ENCODE results near the gene SLC38A5.

SLC38A5 gene

GRCh38 chrX:48459483-48459882, 10.6 kb downstream of the SLC38A5 start:
- H3K9me2 ChIP-seq (replicated peaks; ENCODE audit: insufficient read depth, low read length): no peaks in the 10 kb centered on the region
- H3K79me2 ChIP-seq (ENCODE audit: insufficient read depth, low read length): no peaks in the 10 kb centered on the region
- no peak overlapping the region for H3K27ac ChIP-seq (ENCODE audit: low read depth, low read length)
- no peak overlapping the region for H3K4me2 ChIP-seq (ENCODE audit: low read depth, low read length, poor library complexity, severe bottlenecking)
- no peaks in the 10 kb centered on the region for H3K9me3 ChIP-seq (ENCODE audit: insufficient read depth, low read length)
- TF ChIP-seq EZH2phosphoT487 (conservative IDR thresholded peaks at IDR 0.05; ENCODE audit: low read length): no peak
- no peak for TF ChIP-seq CTCF (IDR thresholded peaks at IDR 0.05; ENCODE audit: insufficient read depth, low read length, poor library complexity, severe bottlenecking)
- no peaks in the 10 kb centered on the region for H3F3A ChIP-seq (ENCODE audit: insufficient read depth)
- no peaks in the 10 kb centered on the region for H3K36me3 ChIP-seq (ENCODE audit: low read length)
- H3K4me3 ChIP-seq (ENCODE audit: insufficient read depth, low read length, poor library complexity, severe bottlenecking): no peak overlapping the region
- no peaks in the 10 kb centered on the region for H3K27me3 ChIP-seq (ENCODE audit: low read length)
- H2AFZ ChIP-seq (ENCODE audit: low read depth, low read length, severe bottlenecking): no peak overlapping the region
- H4K20me1 ChIP-seq (ENCODE audit: low read depth, low read length): no peaks in the 10 kb centered on the region
- no peak overlapping the region for H3K9ac ChIP-seq (ENCODE audit: low read length)

GRCh38 chrX:48458711-48459110, 11.3 kb downstream of the SLC38A5 start:
- Histone ChIP-seq H3K27ac (ENCODE audit: low read depth, low read length) (no peak overlapping the region), H3K4me3 (ENCODE audit: insufficient read depth, low read length, poor library complexity, severe bottlenecking) (no peak overlapping the region), H3F3A (ENCODE audit: insufficient read depth) (no peaks in the 10 kb centered on the region), H3K9me3 (ENCODE audit: insufficient read depth, low read length) (no peaks in the 10 kb centered on the region), H3K27me3 (ENCODE audit: low read length) (no peaks in the 10 kb centered on the region), H3K36me3 (ENCODE audit: low read length) (no peaks in the 10 kb centered on the region), H3K9ac (ENCODE audit: low read length) (no peak overlapping the region), H2AFZ (ENCODE audit: low read depth, low read length, severe bottlenecking) (no peak overlapping the region), H3K79me2 (ENCODE audit: insufficient read depth, low read length) (no peaks in the 10 kb centered on the region), H4K20me1 (ENCODE audit: low read depth, low read length) (no peaks in the 10 kb centered on the region), H3K9me2 (replicated peaks; ENCODE audit: insufficient read depth, low read length) (no peaks in the 10 kb centered on the region), H3K4me2 (ENCODE audit: low read depth, low read length, poor library complexity, severe bottlenecking) (no peak overlapping the region)
- no peak for TF ChIP-seq EZH2phosphoT487 (conservative IDR thresholded peaks at IDR 0.05; ENCODE audit: low read length)
- TF ChIP-seq CTCF (IDR thresholded peaks at IDR 0.05; ENCODE audit: insufficient read depth, low read length, poor library complexity, severe bottlenecking): no peak

GRCh38 chrX:48456628-48457331, 13.3 kb downstream of the SLC38A5 start:
- no peaks in the 10 kb centered on the region for H3K9me3 ChIP-seq (ENCODE audit: insufficient read depth, low read length)
- TF ChIP-seq EZH2phosphoT487 (conservative IDR thresholded peaks at IDR 0.05; ENCODE audit: low read length) (no peak), CTCF (IDR thresholded peaks at IDR 0.05; ENCODE audit: insufficient read depth, low read length, poor library complexity, severe bottlenecking) (no peak)
- H3K4me3 ChIP-seq (ENCODE audit: insufficient read depth, low read length, poor library complexity, severe bottlenecking): no peak overlapping the region
- H3K36me3 ChIP-seq (ENCODE audit: low read length): no peaks in the 10 kb centered on the region
- no peaks in the 10 kb centered on the region for H3K79me2 ChIP-seq (ENCODE audit: insufficient read depth, low read length)
- no peaks in the 10 kb centered on the region for H4K20me1 ChIP-seq (ENCODE audit: low read depth, low read length)
- H3K27me3 ChIP-seq (ENCODE audit: low read length): no peaks in the 10 kb centered on the region
- no peak overlapping the region for H2AFZ ChIP-seq (ENCODE audit: low read depth, low read length, severe bottlenecking)
- no peak overlapping the region for H3K4me2 ChIP-seq (ENCODE audit: low read depth, low read length, poor library complexity, severe bottlenecking)
- H3F3A ChIP-seq (ENCODE audit: insufficient read depth): no peaks in the 10 kb centered on the region
- no peak overlapping the region for H3K9ac ChIP-seq (ENCODE audit: low read length)
- H3K27ac ChIP-seq (ENCODE audit: low read depth, low read length): no peak overlapping the region
- H3K9me2 ChIP-seq (replicated peaks; ENCODE audit: insufficient read depth, low read length): no peaks in the 10 kb centered on the region
